Osteocyte (in vitro differentiated cells): ENCODE measurements around the gene RCN2. TPM values are rescaled to one million over a fixed set of nuclear protein-coding genes. Genes with fewer than 3 reads are reported as not detected.
"Not testable (repeated sequence)": the region's sequence is repeated elsewhere in the genome, so short reads cannot be mapped to it uniquely, and the experiment has no call there.

ENCODE experiments used
- DNase-seq: peaks from one replicate; pipeline ENCODE4 v3.0.0; 2021; ENCODE audit warnings: mixed read lengths; ENCODE audit not compliant: unreplicated experiment; ENCODE audit errors: extremely low spot score
- H3K27ac Mint-ChIP-seq: one replicate; pipeline ENCODE4 v1.8.0; 2021; ENCODE audit warnings: mild to moderate bottlenecking, mixed read lengths; ENCODE audit not compliant: unreplicated experiment
- H3K27me3 Mint-ChIP-seq: one replicate; pipeline ENCODE4 v1.8.0; 2021; ENCODE audit warnings: mixed read lengths; ENCODE audit not compliant: unreplicated experiment
- H3K36me3 Mint-ChIP-seq: one replicate; pipeline ENCODE4 v1.8.0; 2021; ENCODE audit warnings: mixed read lengths; ENCODE audit not compliant: unreplicated experiment
- H3K4me1 Mint-ChIP-seq: one replicate; pipeline ENCODE4 v1.8.0; 2021; ENCODE audit warnings: mixed read lengths; ENCODE audit not compliant: unreplicated experiment
- H3K4me3 Mint-ChIP-seq: one replicate; pipeline ENCODE4 v1.8.0; 2021; ENCODE audit warnings: mild to moderate bottlenecking, moderate library complexity, mixed read lengths; ENCODE audit not compliant: unreplicated experiment
- H3K9me3 Mint-ChIP-seq: one replicate; pipeline ENCODE4 v1.8.0; 2021; ENCODE audit warnings: mixed read lengths; ENCODE audit not compliant: unreplicated experiment
- CTCF ChIP-seq: fragments of 200-600 bp; sonication (generic); IDR thresholded peaks from 2 replicates; pipeline ENCODE4 v1.5.0; 2021; ENCODE audit warnings: antibody characterized with exemption, mild to moderate bottlenecking, moderate library complexity
- long read RNA-seq: library from polyadenylated mRNA; unstranded; transcript quantifications from one replicate; pipeline ENCODE4 v2.0.0, GENCODE V29; 2021
- total RNA-seq: library from RNA; stranded (reverse); gene quantifications from 2 replicates; pipeline ENCODE4 v1.2.1, GENCODE V29; 2021

The RCN2 gene
- 81.3 and 82.2 TPM in 2 replicates for total RNA-seq
- long read RNA-seq, full-length matches to known transcripts, result 137 of 148 reads
- long read RNA-seq, partial matches to known transcripts, result 8 of 148 reads
- long read RNA-seq, other reads (novel, unspliced or antisense), result 3 of 148 reads

DNA sequence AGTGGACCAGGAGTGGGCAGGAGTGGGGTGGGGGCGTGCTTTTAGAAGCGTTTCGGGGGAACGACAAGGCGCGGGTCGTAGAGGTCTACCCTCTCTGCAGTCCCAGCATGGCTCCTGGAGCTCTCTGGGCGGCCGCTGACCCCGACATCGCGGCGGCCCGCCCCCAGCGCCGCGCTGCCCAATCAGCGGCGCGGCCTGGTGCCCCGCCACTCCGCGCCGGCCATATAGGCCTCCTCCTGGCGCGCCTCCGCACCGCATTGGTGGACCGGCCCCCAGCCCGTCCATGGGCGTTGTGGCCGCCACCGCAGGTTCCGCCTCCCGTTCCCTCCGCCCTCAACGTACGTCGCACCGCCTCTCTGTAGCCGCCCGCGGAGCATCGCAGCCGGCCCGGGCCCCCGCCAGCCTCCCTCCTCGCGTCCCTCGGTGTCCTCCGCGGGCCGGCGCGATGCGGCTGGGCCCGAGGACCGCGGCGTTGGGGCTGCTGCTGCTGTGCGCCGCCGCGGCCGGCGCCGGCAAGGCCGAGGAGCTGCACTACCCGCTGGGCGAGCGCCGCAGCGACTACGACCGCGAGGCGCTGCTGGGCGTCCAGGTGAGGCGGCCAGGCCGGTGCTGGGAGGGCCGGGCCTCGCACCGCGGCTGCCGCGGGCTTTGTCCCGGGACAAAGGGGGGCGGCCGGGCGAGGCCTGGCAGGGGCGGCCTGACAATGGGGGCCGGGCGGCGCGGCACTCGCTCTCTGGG, at the start of gene RCN2:
Gene RCN2, plus strand, starts transcription at position 353 of the 738 bp plus-strand sequence. Its CDS starts 93 bp downstream, at position 446.
- DNase-seq, result peak; percentile 98
- TF ChIP-seq CTCF, result no peak
- peak within 1 kb of the TSS; percentile 75 for H3K27ac Mint-ChIP-seq
- peaks cover 22% of the 10 kb centered on the region for H3K27me3 Mint-ChIP-seq
- H3K4me3 Mint-ChIP-seq, result peak within 1 kb of the TSS; percentile 82
- H3K9me3 Mint-ChIP-seq, result no peaks in the 10 kb centered on the region
- peaks cover 16% of the 10 kb centered on the region for H3K36me3 Mint-ChIP-seq
- peaks cover 23% of the 10 kb centered on the region for H3K4me1 Mint-ChIP-seq

GRCh38 chr15:76885212-76885611, 46.3 kb upstream of the RCN2 start:
- H3K4me1 Mint-ChIP-seq, result no peaks in the 10 kb centered on the region
- H3K27ac Mint-ChIP-seq, result no peak overlapping the region
- peaks cover 15% of the 10 kb centered on the region for H3K36me3 Mint-ChIP-seq
- H3K9me3 Mint-ChIP-seq, result peaks cover 2% of the 10 kb centered on the region
- DNase-seq, result no peak
- TF ChIP-seq CTCF, result no peak
- no peak overlapping the region for H3K4me3 Mint-ChIP-seq
- no peaks in the 10 kb centered on the region for H3K27me3 Mint-ChIP-seq

DNA sequence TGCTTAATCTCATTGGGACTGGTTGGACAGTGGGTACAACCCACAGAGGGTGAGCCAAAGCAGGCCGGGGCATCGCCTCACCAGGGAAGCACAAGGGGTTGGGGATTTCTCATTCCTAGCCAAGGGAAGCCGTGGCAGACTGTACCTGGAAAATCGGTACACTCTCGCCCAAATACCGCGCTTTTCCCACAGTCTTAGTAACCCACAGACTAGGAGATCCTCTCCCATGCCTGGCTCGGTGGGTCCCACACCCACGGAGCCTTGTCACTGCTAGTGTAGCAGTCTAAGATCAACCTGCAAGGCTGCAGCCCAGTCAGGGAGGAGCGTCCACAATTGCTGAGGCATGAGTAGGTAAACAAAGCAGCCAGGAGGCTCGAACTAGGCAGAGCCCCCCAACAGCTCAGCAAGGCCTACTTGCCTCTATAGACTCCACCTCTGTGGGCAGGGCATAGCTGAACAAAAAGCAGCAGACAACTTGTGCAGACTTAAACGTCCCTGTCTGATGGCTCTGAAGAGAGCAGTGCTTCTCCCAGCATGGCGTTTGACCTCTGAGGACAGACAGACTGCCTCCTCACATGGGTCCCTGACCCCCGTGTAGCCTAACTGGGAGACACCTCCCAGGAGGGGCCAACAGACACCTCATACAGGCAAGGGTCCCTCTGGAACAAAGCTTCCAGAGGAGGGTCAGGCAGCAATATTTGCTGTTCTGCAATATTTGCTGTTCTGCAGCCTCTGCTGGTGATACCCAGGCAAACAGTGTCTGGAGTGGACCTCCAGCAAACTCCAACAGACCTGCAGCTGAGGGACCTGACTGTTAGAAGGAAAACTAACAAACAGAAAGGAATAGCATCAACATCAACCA, 44.0 kb upstream of the RCN2 start:
- not testable (repeated sequence) for H3K27ac Mint-ChIP-seq, H3K27me3 Mint-ChIP-seq
- H3K9me3 Mint-ChIP-seq, result peaks cover 10% of the 10 kb centered on the region

DNA sequence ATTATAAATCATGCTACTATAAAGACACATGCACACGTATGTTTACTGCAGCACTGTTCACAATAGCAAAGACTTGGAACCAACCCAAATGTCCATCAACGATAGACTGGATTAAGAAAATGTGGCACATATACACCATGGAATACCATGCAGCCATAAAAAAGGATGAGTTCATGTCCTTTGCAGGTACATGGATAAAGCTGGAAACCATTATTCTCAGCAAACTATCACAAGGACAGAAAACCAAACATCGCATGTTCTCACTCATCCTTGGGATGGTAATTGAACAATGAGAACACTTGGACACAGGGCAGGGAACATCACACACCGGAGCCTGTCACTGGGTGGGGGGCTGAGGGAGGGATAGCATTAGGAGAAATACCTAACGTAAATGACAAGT, 38.7 kb upstream of the RCN2 start:
- H3K36me3 Mint-ChIP-seq, H3K27ac Mint-ChIP-seq, H3K4me1 Mint-ChIP-seq, H3K4me3 Mint-ChIP-seq, DNase-seq, H3K27me3 Mint-ChIP-seq: not testable (repeated sequence)
- H3K9me3 Mint-ChIP-seq, result peaks cover 10% of the 10 kb centered on the region

More for the DNA sequence above, 44.0 kb upstream of the RCN2 start:
- H3K4me3 Mint-ChIP-seq, H3K36me3 Mint-ChIP-seq, DNase-seq, H3K4me1 Mint-ChIP-seq: not testable (repeated sequence)

DNA sequence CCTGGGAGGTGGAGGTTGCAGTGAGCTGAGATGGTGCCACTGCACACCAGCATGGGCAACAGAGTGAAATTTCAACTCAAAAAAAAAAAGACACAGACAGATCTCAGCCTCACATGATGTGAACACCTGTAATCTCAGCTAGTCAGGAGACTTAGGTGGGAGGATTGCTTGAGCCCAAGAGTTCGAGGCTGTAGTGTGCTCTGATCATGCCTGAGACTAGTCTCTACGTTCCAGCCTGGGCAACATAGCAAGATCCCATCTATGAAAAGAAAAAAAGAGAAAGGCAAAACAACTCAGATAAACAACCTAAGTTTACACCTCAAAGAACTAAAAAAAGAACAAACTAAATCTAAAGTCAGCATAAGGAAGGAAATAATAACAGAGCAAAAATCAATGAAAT, 37.4 kb upstream of the RCN2 start:
- no peaks in the 10 kb centered on the region for H3K27me3 Mint-ChIP-seq
- no peaks in the 10 kb centered on the region for H3K36me3 Mint-ChIP-seq
- DNase-seq, result no peak
- H3K27ac Mint-ChIP-seq, result no peak overlapping the region
- no peak for TF ChIP-seq CTCF
- no peak overlapping the region for H3K4me3 Mint-ChIP-seq
- H3K9me3 Mint-ChIP-seq, result peaks cover 10% of the 10 kb centered on the region
- no peaks in the 10 kb centered on the region for H3K4me1 Mint-ChIP-seq

DNA sequence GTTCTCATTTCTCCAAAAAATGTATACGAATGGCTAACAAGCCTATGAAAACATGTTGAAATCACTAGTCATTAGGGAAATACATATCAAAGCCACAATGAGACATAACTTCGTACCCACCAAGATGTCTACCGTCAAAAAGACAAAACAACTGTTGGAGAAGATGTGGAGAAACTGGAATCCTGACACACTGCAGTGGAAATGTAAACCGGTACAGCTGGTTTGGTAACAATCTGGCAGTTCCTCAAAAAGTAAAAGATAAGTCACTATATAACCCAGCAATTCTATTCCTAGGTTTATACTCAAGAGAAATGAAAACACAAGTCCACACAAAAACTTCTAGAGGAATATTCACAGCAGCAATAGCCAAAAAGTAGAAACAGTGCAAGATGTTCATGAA, 33.4 kb upstream of the RCN2 start:
- H3K4me1 Mint-ChIP-seq, result no peaks in the 10 kb centered on the region
- no peak for TF ChIP-seq CTCF
- H3K36me3 Mint-ChIP-seq, result no peaks in the 10 kb centered on the region
- H3K9me3 Mint-ChIP-seq, result no peaks in the 10 kb centered on the region
- DNase-seq, result no peak
- no peak overlapping the region for H3K4me3 Mint-ChIP-seq
- H3K27ac Mint-ChIP-seq, result no peak overlapping the region
- no peaks in the 10 kb centered on the region for H3K27me3 Mint-ChIP-seq

DNA sequence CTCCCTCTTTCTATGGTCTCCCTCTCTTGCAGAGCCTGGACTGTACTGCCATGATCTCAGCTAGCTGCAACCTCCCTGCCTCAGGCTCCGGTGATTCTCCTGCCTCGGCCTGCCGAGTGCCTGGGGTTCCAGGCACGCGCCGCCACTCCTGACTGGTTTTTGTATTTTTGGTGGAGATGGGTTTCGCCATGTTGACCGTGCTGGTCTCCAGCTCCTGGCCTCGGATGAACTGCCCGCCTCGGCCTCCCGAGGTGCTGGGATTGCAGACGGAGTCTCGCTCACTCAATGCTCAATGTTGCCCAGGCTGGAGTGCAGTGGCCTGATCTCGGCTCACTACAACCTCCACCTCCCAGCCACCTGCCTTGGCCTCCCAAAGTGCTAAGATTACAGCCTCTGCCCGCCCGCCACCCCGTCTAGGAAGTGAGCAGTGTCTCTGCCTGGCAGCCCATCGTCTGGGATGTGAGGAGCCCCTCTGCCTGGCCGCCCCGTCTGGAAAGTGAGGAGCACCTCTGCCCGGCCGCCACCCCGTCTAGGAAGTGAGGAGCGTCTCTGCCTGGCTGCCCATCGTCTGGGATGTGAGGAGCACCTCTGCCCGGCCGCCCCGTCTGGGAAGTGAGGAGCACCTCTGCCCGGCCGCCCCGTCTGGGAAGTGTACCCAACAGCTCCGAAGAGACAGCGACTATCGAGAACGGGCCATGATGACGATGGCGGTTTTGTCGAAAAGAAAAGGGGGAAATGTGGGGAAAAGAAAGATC, 32.2 kb upstream of the RCN2 start:
- H3K4me1 Mint-ChIP-seq, result peaks cover 10% of the 10 kb centered on the region
- H3K36me3 Mint-ChIP-seq, result not testable (repeated sequence)

More for the DNA sequence above, 32.2 kb upstream of the RCN2 start:
- not testable (repeated sequence) for H3K4me3 Mint-ChIP-seq, H3K27ac Mint-ChIP-seq, DNase-seq, H3K27me3 Mint-ChIP-seq, H3K9me3 Mint-ChIP-seq
